ENCODE results near the gene BTBD7. TPM values are rescaled to one million over a fixed set of nuclear protein-coding genes. Genes with fewer than 3 reads are reported as not detected.

The BTBD7 gene
- total and polyA plus RNA-seq, 2 experiments from 2014 or later: 24.4 to 32.8 TPM

GRCh38 chr14:93195316-93195999, 137.4 kb downstream of the BTBD7 start:
- Histone ChIP-seq H3F3A (replicated peaks; ENCODE audit: low read depth) (no peaks in the 10 kb centered on the region), H3K4me1 (ENCODE audit: insufficient read depth) (no peaks in the 10 kb centered on the region), H3K27ac (ENCODE audit: low read depth) (no peak overlapping the region), H3K9me2 (ENCODE audit: insufficient read depth) (no peaks in the 10 kb centered on the region), H2AFZ (no peak overlapping the region), H3K79me2 (replicated peaks; ENCODE audit: insufficient read depth) (no peaks in the 10 kb centered on the region), H3K36me3 (ENCODE audit: insufficient read depth) (no peaks in the 10 kb centered on the region), H3K4me3 (no peak overlapping the region), H3K4me2 (no peak overlapping the region), H4K20me1 (replicated peaks; ENCODE audit: insufficient read depth) (no peaks in the 10 kb centered on the region), H3K27me3 (ENCODE audit: insufficient read depth) (no peaks in the 10 kb centered on the region)
- Mint-ChIP-seq H3K27ac (no peak overlapping the region), H3K36me3 (ENCODE audit: low read depth) (no peaks in the 10 kb centered on the region), H3K4me3 (no peak overlapping the region), H3K4me1 (no peaks in the 10 kb centered on the region), H3K9me3 (no peaks in the 10 kb centered on the region), H3K27me3 (ENCODE audit: insufficient read depth, low read depth, poor library complexity) (no peaks in the 10 kb centered on the region)
- TF ChIP-seq STAT1 (IDR thresholded peaks at IDR 0.05; ENCODE audit: unreplicated experiment) (no peak), ZNF331 (CRISPR knock-in tag; IDR thresholded peaks at IDR 0.05; ENCODE audit: low read depth) (no peak), CTCF (conservative IDR thresholded peaks at IDR 0.05; ENCODE audit: low read depth in 2 of 2) (no peak), ZNF114 (CRISPR knock-in tag; IDR thresholded peaks at IDR 0.05) (no peak), EZH2phosphoT487 (IDR thresholded peaks at IDR 0.05; ENCODE audit: unreplicated experiment) (no peak), JUNB (IDR thresholded peaks at IDR 0.05; ENCODE audit: unreplicated experiment) (no peak), CREB1 (CRISPR knock-in tag; IDR thresholded peaks at IDR 0.05; ENCODE audit: low read depth) (no peak), ZNF462 (CRISPR knock-in tag; IDR thresholded peaks at IDR 0.05) (no peak), POLR2AphosphoS5 (IDR thresholded peaks at IDR 0.05; ENCODE audit: low read depth) (no peak), NANOG (IDR thresholded peaks at IDR 0.05; ENCODE audit: borderline replicate concordance) (no peak), EZH2 (IDR thresholded peaks at IDR 0.05; ENCODE audit: low read depth, unreplicated experiment) (no peak)
- TF ChIP-seq, protein P1, sequence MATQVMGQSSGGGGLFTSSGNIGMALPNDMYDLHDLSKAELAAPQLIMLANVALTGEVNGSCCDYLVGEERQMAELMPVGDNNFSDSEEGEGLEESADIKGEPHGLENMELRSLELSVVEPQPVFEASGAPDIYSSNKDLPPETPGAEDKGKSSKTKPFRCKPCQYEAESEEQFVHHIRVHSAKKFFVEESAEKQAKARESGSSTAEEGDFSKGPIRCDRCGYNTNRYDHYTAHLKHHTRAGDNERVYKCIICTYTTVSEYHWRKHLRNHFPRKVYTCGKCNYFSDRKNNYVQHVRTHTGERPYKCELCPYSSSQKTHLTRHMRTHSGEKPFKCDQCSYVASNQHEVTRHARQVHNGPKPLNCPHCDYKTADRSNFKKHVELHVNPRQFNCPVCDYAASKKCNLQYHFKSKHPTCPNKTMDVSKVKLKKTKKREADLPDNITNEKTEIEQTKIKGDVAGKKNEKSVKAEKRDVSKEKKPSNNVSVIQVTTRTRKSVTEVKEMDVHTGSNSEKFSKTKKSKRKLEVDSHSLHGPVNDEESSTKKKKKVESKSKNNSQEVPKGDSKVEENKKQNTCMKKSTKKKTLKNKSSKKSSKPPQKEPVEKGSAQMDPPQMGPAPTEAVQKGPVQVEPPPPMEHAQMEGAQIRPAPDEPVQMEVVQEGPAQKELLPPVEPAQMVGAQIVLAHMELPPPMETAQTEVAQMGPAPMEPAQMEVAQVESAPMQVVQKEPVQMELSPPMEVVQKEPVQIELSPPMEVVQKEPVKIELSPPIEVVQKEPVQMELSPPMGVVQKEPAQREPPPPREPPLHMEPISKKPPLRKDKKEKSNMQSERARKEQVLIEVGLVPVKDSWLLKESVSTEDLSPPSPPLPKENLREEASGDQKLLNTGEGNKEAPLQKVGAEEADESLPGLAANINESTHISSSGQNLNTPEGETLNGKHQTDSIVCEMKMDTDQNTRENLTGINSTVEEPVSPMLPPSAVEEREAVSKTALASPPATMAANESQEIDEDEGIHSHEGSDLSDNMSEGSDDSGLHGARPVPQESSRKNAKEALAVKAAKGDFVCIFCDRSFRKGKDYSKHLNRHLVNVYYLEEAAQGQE (IDR thresholded peaks at IDR 0.05; ENCODE audit: unreplicated experiment): no peak
- TF ChIP-seq, protein P2, sequence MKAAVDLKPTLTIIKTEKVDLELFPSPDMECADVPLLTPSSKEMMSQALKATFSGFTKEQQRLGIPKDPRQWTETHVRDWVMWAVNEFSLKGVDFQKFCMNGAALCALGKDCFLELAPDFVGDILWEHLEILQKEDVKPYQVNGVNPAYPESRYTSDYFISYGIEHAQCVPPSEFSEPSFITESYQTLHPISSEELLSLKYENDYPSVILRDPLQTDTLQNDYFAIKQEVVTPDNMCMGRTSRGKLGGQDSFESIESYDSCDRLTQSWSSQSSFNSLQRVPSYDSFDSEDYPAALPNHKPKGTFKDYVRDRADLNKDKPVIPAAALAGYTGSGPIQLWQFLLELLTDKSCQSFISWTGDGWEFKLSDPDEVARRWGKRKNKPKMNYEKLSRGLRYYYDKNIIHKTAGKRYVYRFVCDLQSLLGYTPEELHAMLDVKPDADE (IDR thresholded peaks at IDR 0.05): no peak
- ATAC-seq: no peak
- no peak for DNase-seq (ENCODE audit: low spot score)

All from GM23338 (cell line).